Measurements from ENCODE around the gene BAK1.

The BAK1 gene

GRCh38 chr6:33610779-33611732 is 31.0 kb upstream of the BAK1 start:
- H3K36me3 ChIP-seq (ENCODE audit: control insufficient read depth, insufficient read depth, low read length), result no peaks in the 10 kb centered on the region
- no peaks in the 10 kb centered on the region for H3K27me3 ChIP-seq (replicated peaks; ENCODE audit: control insufficient read depth, insufficient read depth, low read length)
- no peak overlapping the region for H3K4me3 ChIP-seq (replicated peaks; ENCODE audit: low read depth, low read length)
- no peak for DNase-seq (ENCODE audit: extremely low read depth, insufficient read length)
- no peak for TF ChIP-seq CTCF (IDR thresholded peaks at IDR 0.05; ENCODE audit: insufficient read depth, low read length, poor library complexity, severe bottlenecking)

DNA sequence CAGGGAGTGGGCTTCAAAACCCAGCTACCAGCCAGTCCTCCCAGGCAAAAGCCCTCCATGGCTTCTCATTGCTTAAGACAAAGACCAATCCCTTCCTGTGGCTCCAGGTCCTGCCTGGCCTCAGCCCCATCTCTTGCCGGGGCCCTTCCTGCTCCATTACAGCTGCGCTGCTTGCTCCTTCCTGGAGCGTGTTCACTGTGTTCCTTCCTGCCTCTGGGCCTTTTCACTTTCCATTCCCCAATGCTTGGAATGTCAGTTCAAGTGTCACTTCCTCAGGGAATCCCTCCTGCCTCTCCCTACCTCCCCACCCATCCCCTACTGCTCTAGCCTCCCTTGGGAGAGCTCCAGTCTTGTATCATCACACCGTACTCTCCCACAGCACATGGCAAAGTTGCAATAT is 30.0 kb upstream of the BAK1 start:
- Histone ChIP-seq H3K27me3 (replicated peaks; ENCODE audit: control insufficient read depth, insufficient read depth, low read length) (no peaks in the 10 kb centered on the region), H3K36me3 (ENCODE audit: control insufficient read depth, insufficient read depth, low read length) (no peaks in the 10 kb centered on the region), H3K4me3 (replicated peaks; ENCODE audit: low read depth, low read length) (no peak overlapping the region)
- no peak for TF ChIP-seq CTCF (IDR thresholded peaks at IDR 0.05; ENCODE audit: insufficient read depth, low read length, poor library complexity, severe bottlenecking)
- no peak for DNase-seq (ENCODE audit: extremely low read depth, insufficient read length)

DNA sequence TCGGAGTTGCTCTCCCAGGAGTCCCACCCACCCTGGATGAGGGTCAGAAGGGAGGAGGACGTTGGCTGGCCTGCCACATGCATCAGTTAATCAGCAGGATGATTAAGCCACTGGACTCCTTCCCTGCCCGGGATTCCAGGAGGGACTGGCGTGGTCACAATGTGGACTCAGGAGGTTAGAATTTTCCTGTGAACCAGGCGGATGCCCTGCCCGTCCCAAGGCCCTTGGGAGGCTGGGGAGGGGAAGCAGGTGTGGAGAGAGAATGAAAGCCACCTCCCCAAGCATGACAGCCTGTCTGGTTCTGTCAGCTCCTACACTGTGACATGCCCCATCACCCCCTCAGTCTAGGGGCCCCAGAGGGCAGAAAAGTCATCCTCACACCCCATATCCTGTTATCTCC is 29.5 kb upstream of the BAK1 start:
- no peak for DNase-seq (ENCODE audit: extremely low read depth, insufficient read length)
- Histone ChIP-seq H3K4me3 (replicated peaks; ENCODE audit: low read depth, low read length) (no peak overlapping the region), H3K27me3 (replicated peaks; ENCODE audit: control insufficient read depth, insufficient read depth, low read length) (no peaks in the 10 kb centered on the region), H3K36me3 (ENCODE audit: control insufficient read depth, insufficient read depth, low read length) (no peaks in the 10 kb centered on the region)
- TF ChIP-seq CTCF (IDR thresholded peaks at IDR 0.05; ENCODE audit: insufficient read depth, low read length, poor library complexity, severe bottlenecking), result no peak

GRCh38 chr6:33609019-33609418 is 28.9 kb upstream of the BAK1 start:
- no peak overlapping the region for H3K4me3 ChIP-seq (replicated peaks; ENCODE audit: low read depth, low read length)
- H3K36me3 ChIP-seq (ENCODE audit: control insufficient read depth, insufficient read depth, low read length), result no peaks in the 10 kb centered on the region
- TF ChIP-seq CTCF (IDR thresholded peaks at IDR 0.05; ENCODE audit: insufficient read depth, low read length, poor library complexity, severe bottlenecking), result no peak
- DNase-seq (ENCODE audit: extremely low read depth, insufficient read length), result no peak
- no peaks in the 10 kb centered on the region for H3K27me3 ChIP-seq (replicated peaks; ENCODE audit: control insufficient read depth, insufficient read depth, low read length)

DNA sequence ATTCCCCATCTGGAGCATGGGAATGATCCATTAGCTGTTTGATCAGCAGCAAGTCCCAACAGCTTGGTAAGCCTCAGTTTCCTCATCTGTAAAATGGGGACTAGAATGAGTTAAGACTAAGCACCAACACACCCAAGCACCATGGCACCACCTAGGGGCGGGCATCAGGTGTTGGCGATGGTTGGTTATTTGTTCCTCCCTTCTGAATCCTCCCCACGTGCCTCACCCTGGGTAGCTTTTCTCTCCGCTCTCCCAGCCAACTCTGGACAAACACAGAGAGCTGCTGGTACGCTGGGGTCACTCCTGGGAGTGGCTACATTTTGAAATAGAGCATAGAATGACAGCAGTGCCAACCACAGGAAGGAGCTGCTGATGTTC is 27.7 kb upstream of the BAK1 start:
- peak; percentile 77 for TF ChIP-seq CTCF (IDR thresholded peaks at IDR 0.05; ENCODE audit: insufficient read depth, low read length, poor library complexity, severe bottlenecking)
- Histone ChIP-seq H3K27me3 (replicated peaks; ENCODE audit: control insufficient read depth, insufficient read depth, low read length) (no peaks in the 10 kb centered on the region), H3K4me3 (replicated peaks; ENCODE audit: low read depth, low read length) (no peak overlapping the region), H3K36me3 (ENCODE audit: control insufficient read depth, insufficient read depth, low read length) (no peaks in the 10 kb centered on the region)
- no peak for DNase-seq (ENCODE audit: extremely low read depth, insufficient read length)
